Vagina (tissue), 2 donors: ENCODE results near the gene BGLAP.

Experiments
- CTCF ChIP-seq, 3 experiments: fragments of 450-650 bp in 2 of 3; fragments of 200-600 bp in 1 of 3; sonication (generic) in 1 of 3; IDR thresholded peaks; one replicate each; pipeline ENCODE4 v1.5.1; 2017 to 2019; ENCODE audit warnings: antibody characterized with exemption in 3 of 3, mild to moderate bottlenecking in 2 of 3, moderate library complexity in 2 of 3
- POLR2A ChIP-seq, 2 donors: fragments of 450-650 bp; IDR thresholded peaks; one replicate each; pipeline ENCODE4 v1.6.1; 2017; ENCODE audit warnings: antibody characterized with exemption in 2 of 2, mild to moderate bottlenecking in 2 of 2, moderate library complexity in 2 of 2

- TF ChIP-seq POLR2A (IDR thresholded peaks at IDR 0.05), result no peak
- TF ChIP-seq CTCF (IDR thresholded peaks at IDR 0.05), result no peak
Observed at GRCh38 chr1:156230473-156230837, 11.5 kb upstream of the BGLAP start.
